Measurements from ENCODE around the gene FOXS1. TPM values are rescaled to one million over a fixed set of nuclear protein-coding genes. Genes with fewer than 3 reads are reported as not detected.
"Not testable (repeated sequence)": the region's sequence is repeated elsewhere in the genome, so short reads cannot be mapped to it uniquely, and the experiment has no call there.

Gene FOXS1
- polyA plus RNA-seq, 1 donor, result 4.5 TPM

GRCh38 chr20:31838646-31839292, 6.6 kb downstream of the FOXS1 start:
- no peak for DNase-seq

GRCh38 chr20:31837896-31838397, 7.5 kb downstream of the FOXS1 start:
- DNase-seq, result no peak

GRCh38 chr20:31836853-31837608, 8.4 kb downstream of the FOXS1 start:
- no peak for DNase-seq

GRCh38 chr20:31835977-31836852, 9.2 kb downstream of the FOXS1 start:
- DNase-seq, result no peak

- DNase-seq, result no peak
These were observed 9.8 kb downstream of the FOXS1 start for GRCh38 chr20:31835554-31835953.

- DNase-seq, result no peak
These were observed 11.4 kb downstream of the FOXS1 start for GRCh38 chr20:31833931-31834521.

- no peak for DNase-seq
These were observed 12.1 kb downstream of the FOXS1 start for GRCh38 chr20:31833130-31833930.

- DNase-seq, result no peak
These were observed 13.6 kb downstream of the FOXS1 start for GRCh38 chr20:31831771-31832306.

- no peak for DNase-seq
These were observed 14.2 kb downstream of the FOXS1 start for GRCh38 chr20:31831211-31831610.

- DNase-seq, result no peak
These were observed 14.9 kb downstream of the FOXS1 start for GRCh38 chr20:31830406-31830981.

- DNase-seq, result no peak
These were observed 15.7 kb downstream of the FOXS1 start for GRCh38 chr20:31829731-31830130.

GRCh38 chr20:31828016-31828415, 17.4 kb downstream of the FOXS1 start:
- not testable (repeated sequence) for DNase-seq

GRCh38 chr20:31827059-31827458, 18.3 kb downstream of the FOXS1 start:
- no peak for DNase-seq

- DNase-seq, result no peak
These were observed 19.3 kb downstream of the FOXS1 start for GRCh38 chr20:31826074-31826473.

- DNase-seq, result no peak
These were observed 20.7 kb downstream of the FOXS1 start for GRCh38 chr20:31824554-31825313.

- no peak for DNase-seq
These were observed 21.3 kb downstream of the FOXS1 start for GRCh38 chr20:31824125-31824485.

GRCh38 chr20:31823360-31824124, 21.9 kb downstream of the FOXS1 start:
- DNase-seq, result no peak

- DNase-seq, result peak; percentile 75
These were observed 22.7 kb downstream of the FOXS1 start for GRCh38 chr20:31822421-31823330.

Measured in hindlimb muscle (tissue), 1 donor.